ENCODE measurements around the gene NBAS.
"Not testable (repeated sequence)": the region's sequence is repeated elsewhere in the genome, so short reads cannot be mapped to it uniquely, and the experiment has no call there.

The NBAS gene

GRCh38 chr2:15263976-15264685 is 297.0 kb downstream of the NBAS start:
- H3K9me3 ChIP-seq (replicated peaks; ENCODE audit: low read length), result no peaks in the 10 kb centered on the region
- H3K9ac ChIP-seq (ENCODE audit: low read depth, low read length), result no peak overlapping the region
- H3K4me1 ChIP-seq (ENCODE audit: control insufficient read depth, insufficient read depth, low read length), result no peaks in the 10 kb centered on the region
- H3K4me3 ChIP-seq (ENCODE audit: low read length), result no peak overlapping the region
- H3K36me3 ChIP-seq (ENCODE audit: insufficient read depth, low read length), result no peaks in the 10 kb centered on the region
- no peaks in the 10 kb centered on the region for H3K27me3 ChIP-seq (ENCODE audit: control insufficient read depth, insufficient read depth, low read length)
- no peak overlapping the region for H3K4me2 ChIP-seq (ENCODE audit: low read length)

DNA sequence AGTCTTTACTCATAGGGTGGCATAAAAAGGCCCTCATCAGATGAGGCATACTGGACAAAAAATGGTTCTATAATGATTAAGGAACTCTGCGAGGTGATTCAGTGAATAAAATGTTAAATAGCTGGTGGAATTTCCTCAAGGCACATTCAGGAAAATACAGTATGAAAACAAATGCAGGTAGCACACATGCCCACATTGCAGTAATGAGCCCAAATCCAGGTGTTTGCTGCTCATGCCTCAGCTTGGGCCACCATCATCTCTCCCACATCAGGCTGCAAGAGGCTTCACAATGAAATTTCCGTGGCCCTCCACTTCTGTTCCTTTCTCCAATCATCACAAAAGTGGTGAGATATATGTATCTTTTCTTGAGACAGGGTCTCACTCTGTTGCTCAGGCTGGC is 298.3 kb downstream of the NBAS start:
- H3K36me3 ChIP-seq (ENCODE audit: insufficient read depth, low read length), result no peaks in the 10 kb centered on the region
- no peak overlapping the region for H3K9ac ChIP-seq (ENCODE audit: low read depth, low read length)
- H3K4me1 ChIP-seq (ENCODE audit: control insufficient read depth, insufficient read depth, low read length), result no peaks in the 10 kb centered on the region
- no peak overlapping the region for H3K4me2 ChIP-seq (ENCODE audit: low read length)
- H3K4me3 ChIP-seq (ENCODE audit: low read length), result no peak overlapping the region
- H3K27me3 ChIP-seq (ENCODE audit: control insufficient read depth, insufficient read depth, low read length), result no peaks in the 10 kb centered on the region
- H3K9me3 ChIP-seq (replicated peaks; ENCODE audit: low read length), result no peaks in the 10 kb centered on the region

- H3K9me3 ChIP-seq (replicated peaks; ENCODE audit: low read length), result no peaks in the 10 kb centered on the region
- H3K27me3 ChIP-seq (ENCODE audit: control insufficient read depth, insufficient read depth, low read length), result no peaks in the 10 kb centered on the region
- H3K36me3 ChIP-seq (ENCODE audit: insufficient read depth, low read length), result no peaks in the 10 kb centered on the region
- H3K9ac ChIP-seq (ENCODE audit: low read depth, low read length), result no peak overlapping the region
- H3K4me2 ChIP-seq (ENCODE audit: low read length), result no peak overlapping the region
- H3K4me3 ChIP-seq (ENCODE audit: low read length), result no peak overlapping the region
- H3K4me1 ChIP-seq (ENCODE audit: control insufficient read depth, insufficient read depth, low read length), result no peaks in the 10 kb centered on the region
These were observed 300.3 kb downstream of the NBAS start for GRCh38 chr2:15260835-15261234.

- Histone ChIP-seq H3K4me1 (ENCODE audit: control insufficient read depth, insufficient read depth, low read length) (no peaks in the 10 kb centered on the region), H3K4me2 (ENCODE audit: low read length) (no peak overlapping the region), H3K27me3 (ENCODE audit: control insufficient read depth, insufficient read depth, low read length) (no peaks in the 10 kb centered on the region), H3K9ac (ENCODE audit: low read depth, low read length) (no peak overlapping the region), H3K36me3 (ENCODE audit: insufficient read depth, low read length) (no peaks in the 10 kb centered on the region), H3K9me3 (replicated peaks; ENCODE audit: low read length) (no peaks in the 10 kb centered on the region), H3K4me3 (ENCODE audit: low read length) (no peak overlapping the region)
These were observed 300.9 kb downstream of the NBAS start for GRCh38 chr2:15260196-15260595.

DNA sequence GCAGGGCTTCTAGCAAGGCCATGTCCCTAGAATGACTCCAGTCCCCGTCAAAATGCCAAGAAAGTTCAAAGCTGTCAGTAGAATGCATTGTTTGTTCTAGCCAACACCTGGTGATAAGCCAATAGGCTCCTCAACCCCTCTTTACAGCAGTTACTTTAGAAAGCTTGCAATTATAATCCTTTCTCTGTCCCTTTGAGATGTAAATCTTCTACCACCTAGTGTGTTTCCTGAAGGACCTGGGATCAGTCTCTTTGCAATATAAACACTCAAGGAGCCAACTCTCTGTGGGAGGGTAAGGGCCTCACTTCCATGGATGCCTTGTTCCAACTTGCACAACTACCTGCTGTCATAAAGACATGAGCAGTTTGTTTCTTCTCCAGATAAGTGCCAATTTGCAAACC is 301.8 kb downstream of the NBAS start:
- no peak overlapping the region for H3K4me2 ChIP-seq (ENCODE audit: low read length)
- H3K27me3 ChIP-seq (ENCODE audit: control insufficient read depth, insufficient read depth, low read length), result no peaks in the 10 kb centered on the region
- H3K36me3 ChIP-seq (ENCODE audit: insufficient read depth, low read length), result no peaks in the 10 kb centered on the region
- no peak overlapping the region for H3K9ac ChIP-seq (ENCODE audit: low read depth, low read length)
- no peak overlapping the region for H3K4me3 ChIP-seq (ENCODE audit: low read length)
- no peaks in the 10 kb centered on the region for H3K9me3 ChIP-seq (replicated peaks; ENCODE audit: low read length)
- H3K4me1 ChIP-seq (ENCODE audit: control insufficient read depth, insufficient read depth, low read length), result no peaks in the 10 kb centered on the region

DNA sequence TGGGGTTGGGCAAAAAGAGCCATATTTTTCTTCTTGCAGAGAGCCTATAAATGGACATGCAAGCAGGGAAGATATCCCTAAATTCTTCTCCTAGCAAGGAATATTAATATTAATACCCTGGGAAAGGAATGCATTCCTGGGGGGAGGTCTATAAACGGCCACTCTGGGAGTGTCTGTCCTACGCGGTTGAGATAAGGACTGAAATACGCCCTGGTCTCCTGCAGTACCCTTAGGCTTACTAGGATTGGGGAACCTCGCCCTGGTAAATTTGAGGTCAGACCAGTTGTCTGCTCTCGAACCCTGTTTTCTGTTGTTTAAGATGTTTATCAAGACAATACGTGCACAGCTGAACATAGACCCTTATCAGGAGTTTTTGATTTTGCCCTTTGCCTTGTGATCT is 302.7 kb downstream of the NBAS start:
- H3K4me2 ChIP-seq (ENCODE audit: low read length); H3K27me3 ChIP-seq (ENCODE audit: control insufficient read depth, insufficient read depth, low read length); H3K36me3 ChIP-seq (ENCODE audit: insufficient read depth, low read length); H3K4me1 ChIP-seq (ENCODE audit: control insufficient read depth, insufficient read depth, low read length); H3K9me3 ChIP-seq (replicated peaks; ENCODE audit: low read length); H3K9ac ChIP-seq (ENCODE audit: low read depth, low read length); H3K4me3 ChIP-seq (ENCODE audit: low read length): not testable (repeated sequence)

DNA sequence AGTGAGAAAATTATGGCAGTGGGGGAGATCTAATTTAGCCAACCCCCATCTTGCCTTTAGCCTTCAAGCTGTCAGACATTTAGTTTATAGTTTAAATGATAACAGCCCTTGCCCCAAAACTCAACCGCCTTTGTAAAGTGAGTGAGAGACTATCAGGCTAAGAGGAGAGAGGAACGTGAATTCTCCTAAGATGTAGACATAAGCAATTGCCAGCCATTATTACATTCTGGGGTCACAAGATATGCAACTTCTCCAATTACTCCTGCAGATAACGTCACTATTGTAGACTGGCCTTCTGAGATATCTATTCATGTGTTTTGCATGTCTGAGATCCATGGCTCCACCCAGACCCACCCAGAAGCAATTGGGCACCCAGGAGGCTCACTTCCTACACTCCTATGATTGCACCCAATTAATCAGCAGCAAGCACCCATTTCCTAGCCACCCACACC is 307.3 kb downstream of the NBAS start:
- Histone ChIP-seq H3K9ac (ENCODE audit: low read depth, low read length) (no peak overlapping the region), H3K27me3 (ENCODE audit: control insufficient read depth, insufficient read depth, low read length) (no peaks in the 10 kb centered on the region), H3K9me3 (replicated peaks; ENCODE audit: low read length) (no peaks in the 10 kb centered on the region), H3K4me2 (ENCODE audit: low read length) (no peak overlapping the region), H3K4me3 (ENCODE audit: low read length) (no peak overlapping the region), H3K4me1 (ENCODE audit: control insufficient read depth, insufficient read depth, low read length) (no peaks in the 10 kb centered on the region), H3K36me3 (ENCODE audit: insufficient read depth, low read length) (no peaks in the 10 kb centered on the region)

DNA sequence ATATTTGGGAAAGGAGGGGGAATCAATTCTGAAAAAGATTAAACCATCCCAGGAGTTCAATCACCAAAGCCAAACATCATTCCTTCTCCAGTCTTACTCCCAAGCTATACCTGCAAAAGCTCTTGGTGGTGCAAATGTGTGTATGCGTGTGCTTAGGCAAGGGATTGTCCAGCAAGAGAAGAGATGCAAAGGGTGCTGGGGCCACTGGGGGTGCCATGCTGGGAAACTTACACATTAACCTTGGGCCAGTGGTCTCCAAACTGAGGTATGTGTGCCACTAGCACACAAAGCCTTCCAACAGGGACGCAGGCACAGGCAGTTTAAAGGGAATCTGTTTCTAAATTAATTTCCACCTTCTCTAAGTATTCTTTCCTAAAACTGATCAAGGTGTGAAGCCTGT is 307.9 kb downstream of the NBAS start:
- no peak overlapping the region for H3K4me2 ChIP-seq (ENCODE audit: low read length)

GRCh38 chr2:15251753-15252152 is 309.4 kb downstream of the NBAS start:
- Histone ChIP-seq H3K4me2 (ENCODE audit: low read length) (no peak overlapping the region), H3K4me3 (ENCODE audit: low read length) (no peak overlapping the region), H3K4me1 (ENCODE audit: control insufficient read depth, insufficient read depth, low read length) (no peaks in the 10 kb centered on the region), H3K9ac (ENCODE audit: low read depth, low read length) (no peak overlapping the region), H3K36me3 (ENCODE audit: insufficient read depth, low read length) (no peaks in the 10 kb centered on the region), H3K9me3 (replicated peaks; ENCODE audit: low read length) (no peaks in the 10 kb centered on the region), H3K27me3 (ENCODE audit: control insufficient read depth, insufficient read depth, low read length) (no peaks in the 10 kb centered on the region)

More for the DNA sequence above, 307.9 kb downstream of the NBAS start:
- Histone ChIP-seq H3K9ac (ENCODE audit: low read depth, low read length) (no peak overlapping the region), H3K27me3 (ENCODE audit: control insufficient read depth, insufficient read depth, low read length) (no peaks in the 10 kb centered on the region), H3K4me1 (ENCODE audit: control insufficient read depth, insufficient read depth, low read length) (no peaks in the 10 kb centered on the region), H3K9me3 (replicated peaks; ENCODE audit: low read length) (no peaks in the 10 kb centered on the region), H3K4me3 (ENCODE audit: low read length) (no peak overlapping the region), H3K36me3 (ENCODE audit: insufficient read depth, low read length) (no peaks in the 10 kb centered on the region)

GRCh38 chr2:15250946-15251345 is 310.2 kb downstream of the NBAS start:
- H3K9ac ChIP-seq (ENCODE audit: low read depth, low read length); H3K36me3 ChIP-seq (ENCODE audit: insufficient read depth, low read length); H3K4me1 ChIP-seq (ENCODE audit: control insufficient read depth, insufficient read depth, low read length); H3K9me3 ChIP-seq (replicated peaks; ENCODE audit: low read length); H3K4me3 ChIP-seq (ENCODE audit: low read length); H3K4me2 ChIP-seq (ENCODE audit: low read length); H3K27me3 ChIP-seq (ENCODE audit: control insufficient read depth, insufficient read depth, low read length): not testable (repeated sequence)

DNA sequence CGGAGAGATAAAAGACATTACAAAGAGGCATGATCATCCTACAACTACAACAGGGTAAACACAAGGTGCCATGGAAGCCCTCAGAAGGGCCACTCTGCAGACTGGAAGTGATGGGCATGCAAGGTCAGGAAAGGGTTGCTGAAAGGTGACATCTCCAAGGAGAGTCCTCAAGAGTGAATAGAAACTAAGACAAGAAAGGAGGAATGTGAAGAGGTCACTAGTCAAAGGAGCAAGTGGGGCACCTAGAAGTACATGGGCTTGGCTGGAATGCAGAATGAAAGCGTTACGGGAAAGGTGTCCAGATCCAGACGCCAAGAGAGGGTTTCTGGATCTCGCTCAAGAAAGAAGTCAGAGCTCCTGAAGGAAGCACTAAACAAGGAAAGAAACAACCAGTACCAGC is 314.3 kb downstream of the NBAS start:
- H3K9ac ChIP-seq (ENCODE audit: low read depth, low read length), result no peak overlapping the region
- H3K4me3 ChIP-seq (ENCODE audit: low read length), result no peak overlapping the region
- H3K9me3 ChIP-seq (replicated peaks; ENCODE audit: low read length), result no peaks in the 10 kb centered on the region
- H3K4me2 ChIP-seq (ENCODE audit: low read length), result no peak overlapping the region
- H3K4me1 ChIP-seq (ENCODE audit: control insufficient read depth, insufficient read depth, low read length), result peaks cover 8% of the 10 kb centered on the region
- H3K27me3 ChIP-seq (ENCODE audit: control insufficient read depth, insufficient read depth, low read length), result no peaks in the 10 kb centered on the region
- H3K36me3 ChIP-seq (ENCODE audit: insufficient read depth, low read length), result no peaks in the 10 kb centered on the region

DNA sequence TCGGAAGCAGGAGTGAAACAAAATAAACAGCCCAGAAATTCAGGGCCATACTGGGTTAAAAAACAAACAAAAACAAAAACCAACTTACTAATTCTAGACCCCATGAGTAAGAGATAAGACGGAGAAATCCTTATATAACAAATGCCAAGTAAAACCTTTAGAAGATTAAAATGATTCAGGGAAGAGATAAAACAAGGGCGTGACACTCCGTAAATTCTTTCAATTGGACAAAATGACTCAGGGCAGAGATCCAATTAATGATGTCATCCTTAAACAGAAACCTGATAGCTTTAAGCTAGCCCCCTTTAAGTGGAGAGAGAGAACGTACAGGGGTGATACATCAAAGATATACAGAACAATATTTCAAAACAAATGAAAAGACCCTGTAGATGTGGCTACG is 317.4 kb downstream of the NBAS start:
- H3K9me3 ChIP-seq (replicated peaks; ENCODE audit: low read length), result no peaks in the 10 kb centered on the region
- H3K36me3 ChIP-seq (ENCODE audit: insufficient read depth, low read length), result no peaks in the 10 kb centered on the region
- no peak overlapping the region for H3K4me2 ChIP-seq (ENCODE audit: low read length)
- H3K4me3 ChIP-seq (ENCODE audit: low read length), result no peak overlapping the region
- H3K4me1 ChIP-seq (ENCODE audit: control insufficient read depth, insufficient read depth, low read length), result peaks cover 8% of the 10 kb centered on the region
- no peak overlapping the region for H3K9ac ChIP-seq (ENCODE audit: low read depth, low read length)
- H3K27me3 ChIP-seq (ENCODE audit: control insufficient read depth, insufficient read depth, low read length), result no peaks in the 10 kb centered on the region

Data from skeletal muscle satellite cell (primary cell).